Epidermal melanocyte (primary cell): ENCODE data around the gene SSUH2.
"Not testable (repeated sequence)": the region's sequence is repeated elsewhere in the genome, so short reads cannot be mapped to it uniquely, and the experiment has no call there.

Experiments used
- DNase-seq: peaks from one replicate; pipeline ENCODE4 v3.0.0; 2011; ENCODE audit warnings: low spot score; ENCODE audit not compliant: insufficient read length

SSUH2 gene

GRCh38 chr3:8644748-8645390 lies at the start of gene SSUH2:
Gene SSUH2 (minus strand): TSS chr3:8644798. CDS start chr3:8644758, 40 bp downstream.
- DNase-seq: no peak

DNA sequence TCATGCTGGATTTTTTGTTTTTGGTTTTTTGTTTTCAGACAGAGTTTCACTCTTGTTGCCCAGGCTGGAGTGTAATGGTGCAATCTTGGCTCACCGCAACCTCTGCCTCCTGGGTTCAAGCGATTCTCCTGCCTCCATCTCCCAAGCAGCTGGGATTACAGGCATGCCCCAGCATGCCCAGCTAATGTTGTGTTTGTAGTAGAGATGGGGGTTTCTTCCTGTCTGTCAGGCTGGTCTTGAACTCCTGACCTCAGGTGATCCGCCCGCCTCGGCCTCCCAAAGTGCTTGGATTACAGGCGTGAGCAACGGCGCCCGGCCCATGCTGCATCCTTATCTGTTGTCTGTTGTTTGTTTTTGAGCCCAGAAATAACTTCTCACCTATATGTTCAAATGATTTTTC lies 46.7 kb upstream of the SSUH2 start:
- DNase-seq: not testable (repeated sequence)

- not testable (repeated sequence) for DNase-seq
These were observed 40.4 kb upstream of the SSUH2 start for GRCh38 chr3:8684992-8685391.

DNA sequence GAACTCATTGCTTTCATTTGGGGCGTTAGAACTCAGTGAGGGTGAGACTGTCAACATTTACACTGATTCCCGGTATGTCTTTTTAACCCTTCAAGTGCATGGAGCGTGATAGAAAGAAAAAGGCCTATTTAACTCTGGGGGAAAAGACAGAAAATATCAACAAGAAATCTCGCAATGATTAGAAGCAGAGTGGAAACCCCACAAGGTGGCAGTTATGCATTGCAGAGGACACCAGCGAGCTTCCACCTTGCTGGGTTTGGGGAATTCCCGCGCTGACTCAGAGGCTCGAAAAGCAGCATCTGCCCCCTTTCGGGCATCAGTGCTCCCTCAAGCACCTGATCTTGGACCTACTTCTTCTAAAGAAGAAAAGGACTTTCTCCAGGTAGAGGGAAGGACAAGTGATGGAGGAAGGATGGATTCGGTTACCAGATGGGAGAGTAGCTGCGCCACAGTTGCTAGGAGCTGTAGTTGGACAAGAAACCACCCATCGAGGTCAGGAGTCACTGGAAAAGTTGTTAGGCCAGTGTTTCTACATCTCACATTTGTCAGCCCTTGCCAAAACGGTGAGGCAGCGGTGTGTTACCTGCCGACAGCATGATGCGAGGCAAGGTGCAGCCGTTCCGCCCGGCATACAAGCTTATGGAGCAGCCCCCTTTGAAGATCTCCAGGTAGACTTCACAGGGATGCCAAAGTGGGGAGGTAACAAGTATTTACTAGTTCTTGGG lies 38.4 kb upstream of the SSUH2 start:
- DNase-seq: not testable (repeated sequence)

GRCh38 chr3:8681881-8682538 lies 37.4 kb upstream of the SSUH2 start:
- not testable (repeated sequence) for DNase-seq

GRCh38 chr3:8681349-8681748 lies 36.8 kb upstream of the SSUH2 start:
- DNase-seq: no peak

GRCh38 chr3:8679817-8680553 lies 35.4 kb upstream of the SSUH2 start:
- DNase-seq: not testable (repeated sequence)

- DNase-seq: no peak
These were observed 34.2 kb upstream of the SSUH2 start for GRCh38 chr3:8678751-8679150.

- not testable (repeated sequence) for DNase-seq
These were observed 32.7 kb upstream of the SSUH2 start for GRCh38 chr3:8677258-8677657.

DNA sequence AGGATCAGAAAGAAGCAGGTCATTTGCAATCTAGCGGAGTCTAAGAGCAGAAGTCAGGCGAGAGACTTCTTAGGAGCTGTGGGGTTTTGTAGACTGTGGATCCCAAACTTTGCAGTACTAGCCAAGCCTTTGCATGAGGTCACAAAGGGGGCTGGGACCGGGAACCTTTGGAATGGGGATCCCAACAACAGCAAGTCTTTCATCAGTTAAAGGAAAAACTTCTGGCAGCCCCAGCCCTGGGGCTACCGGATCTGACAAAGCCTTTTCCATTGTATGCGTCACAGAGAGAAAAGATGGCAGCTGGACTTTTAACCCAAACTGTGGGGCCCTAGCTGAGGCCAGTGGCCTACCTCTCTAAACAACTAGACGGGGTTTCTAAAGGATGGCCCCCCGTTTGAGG lies 31.0 kb upstream of the SSUH2 start:
- not testable (repeated sequence) for DNase-seq

DNA sequence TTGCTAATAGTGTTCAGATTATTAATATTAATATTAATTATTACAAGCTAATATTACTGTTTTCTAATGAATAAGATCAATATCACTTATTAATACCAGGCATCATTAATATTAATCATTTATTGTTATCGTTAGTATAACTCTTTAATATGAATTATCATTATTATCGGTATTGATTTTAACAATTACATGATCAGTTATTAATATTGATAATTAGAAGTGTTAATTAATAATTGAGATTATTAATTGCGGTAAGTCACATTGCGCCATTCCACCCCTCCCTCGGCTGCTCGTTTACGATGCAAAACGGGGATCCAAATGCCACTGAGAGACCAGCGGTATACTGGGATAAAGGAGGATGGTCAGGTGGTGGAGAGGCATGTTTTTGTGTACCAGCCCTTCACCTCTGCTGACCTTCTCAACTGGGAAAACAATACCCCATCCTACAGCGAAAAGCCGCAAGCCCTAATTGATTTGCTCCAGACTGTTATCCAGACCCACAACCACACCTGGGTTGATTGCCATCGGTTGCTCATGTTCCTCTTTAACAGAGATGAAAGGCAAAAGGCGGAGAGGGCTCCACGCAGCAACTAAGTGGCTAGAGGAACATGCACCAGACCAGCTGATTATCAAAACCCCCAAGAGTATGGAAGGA lies 28.6 kb upstream of the SSUH2 start:
- no peak for DNase-seq

DNA sequence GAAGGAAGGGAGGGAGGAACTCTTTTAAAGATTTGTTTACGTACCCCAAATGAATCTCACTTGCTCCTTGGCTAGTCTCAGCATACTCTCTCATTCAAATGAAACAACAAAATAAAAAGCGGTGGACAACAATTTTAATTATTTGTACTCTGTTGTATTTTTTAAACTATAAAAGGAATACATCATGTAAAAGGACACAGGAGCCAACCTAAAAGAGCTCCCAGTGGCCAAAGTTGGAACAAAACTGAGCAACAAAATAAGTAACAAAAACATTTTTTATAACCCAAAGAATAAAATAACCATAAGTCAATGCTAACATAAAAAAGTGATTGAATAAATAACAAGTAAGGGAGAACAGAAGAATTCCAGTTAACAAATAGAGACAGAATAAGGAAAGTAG lies 24.4 kb upstream of the SSUH2 start:
- no peak for DNase-seq

GRCh38 chr3:8668216-8668615 lies 23.6 kb upstream of the SSUH2 start:
- no peak for DNase-seq

DNA sequence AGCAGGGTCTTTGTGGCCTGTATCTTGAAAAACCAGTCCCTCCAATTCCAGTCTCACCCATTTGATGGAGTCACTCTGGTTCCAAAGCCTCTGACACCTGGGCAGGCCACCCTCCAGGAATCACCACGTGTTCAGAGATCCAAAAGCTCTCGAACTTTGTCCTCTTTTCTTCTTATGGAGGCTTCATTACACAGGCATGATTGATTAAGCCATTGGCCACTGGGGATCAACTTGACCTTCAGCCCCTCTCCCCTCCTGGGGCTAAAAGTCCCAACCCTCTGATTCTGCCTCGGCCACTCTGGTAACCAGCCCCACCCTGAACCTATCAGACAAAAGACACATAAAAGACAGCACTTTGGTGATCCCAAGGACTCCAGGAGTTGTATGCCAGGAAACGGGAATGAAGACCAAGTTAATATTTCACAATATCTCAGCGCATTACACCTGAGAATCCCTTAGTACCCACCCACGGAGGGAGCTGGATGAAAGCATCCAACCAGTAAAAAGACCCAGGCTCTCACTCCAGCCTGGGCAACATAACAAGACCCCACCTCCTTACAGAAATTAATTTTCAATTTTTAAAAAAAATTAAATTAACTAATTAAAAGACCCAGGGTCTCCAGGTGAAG lies 23.0 kb upstream of the SSUH2 start:
- DNase-seq: no peak

GRCh38 chr3:8665407-8665896 lies 20.9 kb upstream of the SSUH2 start:
- DNase-seq: no peak

- peak; percentile 60 for DNase-seq
These were observed 18.8 kb upstream of the SSUH2 start for GRCh38 chr3:8663177-8664061.

- no peak for DNase-seq
These were observed 18.0 kb upstream of the SSUH2 start for GRCh38 chr3:8662594-8662993.

DNA sequence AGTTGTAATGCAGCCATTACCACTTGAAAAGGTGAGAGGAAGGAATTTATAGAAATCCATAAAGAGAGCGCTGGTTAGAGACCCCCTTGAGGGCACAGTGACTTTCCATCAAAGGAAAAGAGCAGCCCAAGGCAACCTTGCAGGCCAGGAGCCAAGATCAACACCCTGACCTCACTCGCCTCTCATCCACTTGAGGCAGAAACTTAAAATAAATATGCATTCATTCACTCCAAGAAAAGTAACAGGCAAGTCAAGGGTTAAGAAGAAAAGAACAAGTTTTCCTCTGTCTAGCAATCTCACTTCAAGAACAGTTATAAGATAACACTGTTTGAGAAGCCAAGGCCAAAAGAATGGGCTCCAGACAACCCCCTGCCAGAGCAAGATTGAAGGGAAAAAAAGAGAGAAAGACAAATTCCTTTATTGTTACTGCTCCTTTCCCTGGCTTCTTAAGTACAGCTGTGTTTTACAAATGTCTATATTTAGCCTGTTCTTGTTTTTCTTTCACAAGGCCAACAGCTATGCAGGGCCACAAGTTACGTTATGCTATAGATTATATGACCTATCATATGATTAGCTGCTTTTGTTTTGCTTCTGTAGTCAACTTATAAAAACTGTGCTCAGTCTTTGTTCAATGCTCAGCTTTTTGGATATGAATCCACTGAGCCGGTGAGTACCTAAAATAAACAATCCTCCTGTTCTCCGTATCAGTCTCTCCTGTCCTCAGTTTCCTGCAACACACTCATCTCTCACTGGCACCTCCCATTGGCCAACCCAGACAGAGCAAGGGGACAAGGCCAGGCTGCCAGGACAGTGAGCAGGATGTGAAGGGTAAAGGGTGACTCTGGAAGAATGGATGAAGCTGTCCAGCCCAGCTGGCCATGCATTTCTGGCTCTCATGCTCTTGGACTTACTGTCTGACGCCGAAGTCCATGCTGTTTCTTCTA lies 15.8 kb upstream of the SSUH2 start:
- no peak for DNase-seq
